Fibroblast of skin of scalp (primary cell): ENCODE measurements around the gene OS9.
A peak's percentile ranks its signal among the peaks of the same experiment; 100 is the strongest.

Source experiments
- DNase-seq: peaks from one replicate; pipeline ENCODE4 v3.0.0-alpha.2; 2013

The OS9 gene

DNA sequence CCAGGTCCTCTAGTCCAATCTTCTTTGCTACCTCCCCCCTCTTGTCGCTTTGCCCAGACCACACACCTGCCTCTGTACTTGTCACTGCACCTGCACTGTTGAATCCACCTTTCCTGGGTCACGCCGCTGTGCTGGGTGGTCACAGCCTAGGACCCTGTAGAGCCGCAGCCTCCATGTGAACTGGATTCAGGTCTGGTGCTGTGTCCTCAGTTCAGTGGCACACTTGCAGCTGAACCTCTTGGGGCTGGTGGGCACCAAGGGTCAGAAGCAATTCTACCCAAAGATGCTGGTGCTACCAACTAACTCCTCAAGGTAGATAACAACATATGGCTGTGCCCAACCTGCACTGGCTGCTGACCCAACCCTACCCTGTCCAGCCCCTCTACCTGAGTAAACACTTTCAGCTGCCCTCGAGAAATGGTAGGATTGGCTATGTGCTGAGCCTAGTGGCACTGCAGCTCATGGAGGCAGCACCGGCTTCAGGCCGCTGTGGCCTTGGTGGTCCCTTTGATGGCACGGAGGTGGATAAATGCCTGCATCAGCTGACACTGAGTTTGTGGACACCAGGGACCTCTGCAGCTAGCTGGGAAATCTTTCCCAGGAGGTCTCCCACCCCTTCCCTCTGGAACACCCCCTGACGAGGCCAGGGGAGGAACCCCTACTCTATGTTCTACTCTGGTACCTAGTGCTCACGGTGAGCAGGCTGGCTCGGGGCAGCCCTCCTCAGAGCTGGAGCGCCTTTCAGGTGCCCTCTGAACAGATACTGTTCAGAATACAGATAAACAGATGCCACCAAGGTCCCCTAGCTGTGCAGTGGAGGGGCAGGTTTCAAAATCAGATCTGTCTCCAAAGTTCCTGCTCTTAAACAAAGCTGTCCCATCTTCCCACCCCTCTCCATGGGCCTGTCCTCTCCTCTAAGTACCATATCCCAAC is 30.3 kb downstream of the OS9 start:
- no peak for DNase-seq

GRCh38 chr12:57724936-57725740 is 31.2 kb downstream of the OS9 start:
- DNase-seq, result no peak

DNA sequence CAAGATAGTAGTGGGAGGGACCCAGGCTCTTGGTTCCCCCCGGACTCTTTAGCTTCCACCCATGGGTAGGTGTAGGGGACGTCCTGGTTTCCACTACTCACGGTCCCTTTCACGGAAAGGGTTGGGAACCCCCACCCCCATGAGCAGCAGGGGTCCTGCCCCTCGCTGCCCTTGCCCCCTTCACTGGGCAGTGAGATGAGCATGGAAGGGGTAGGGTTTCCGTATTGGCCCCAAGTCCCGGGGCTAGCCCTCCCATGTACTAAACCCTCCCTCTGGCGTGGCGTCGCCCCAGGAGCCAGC is 31.9 kb downstream of the OS9 start:
- no peak for DNase-seq

DNA sequence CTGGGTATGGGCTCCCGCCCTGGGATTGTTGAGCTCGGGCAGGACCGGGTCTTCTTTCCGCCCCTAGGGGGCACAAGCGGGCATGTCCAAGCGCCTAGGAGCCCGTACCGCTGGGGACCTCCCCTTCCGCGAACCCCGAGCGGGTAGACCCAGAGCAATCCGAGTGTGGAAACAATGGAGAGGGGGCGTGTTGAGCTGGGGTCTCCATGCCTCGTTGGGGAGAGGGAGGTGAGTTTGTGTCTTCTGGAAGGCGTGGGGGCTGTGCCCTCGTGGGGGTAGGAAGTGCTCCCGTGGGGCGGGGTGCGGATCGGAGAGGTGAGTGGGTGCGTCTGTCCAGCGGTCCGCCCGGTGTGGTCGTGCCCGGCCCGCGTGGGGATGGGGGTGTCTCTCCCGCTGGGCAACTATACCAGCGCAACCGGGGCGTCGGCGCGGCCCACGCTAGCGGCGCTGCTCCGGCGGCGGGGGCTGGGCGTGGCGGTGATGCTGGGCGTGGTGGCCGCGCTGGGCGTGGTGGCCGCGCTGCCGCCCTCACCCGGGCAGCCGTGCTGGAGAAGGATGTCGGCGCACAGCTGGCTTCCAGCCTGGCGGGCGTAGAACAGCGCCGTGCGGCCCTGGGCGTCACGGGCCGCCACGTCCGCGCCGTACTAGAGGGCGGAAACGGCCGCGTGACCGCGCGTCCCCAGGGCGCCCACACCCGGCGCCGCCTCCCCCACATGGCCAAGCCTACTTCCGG is 32.4 kb downstream of the OS9 start:
- DNase-seq, result peak; percentile 90

GRCh38 chr12:57726884-57727757 is 33.2 kb downstream of the OS9 start:
- DNase-seq, result no peak

DNA sequence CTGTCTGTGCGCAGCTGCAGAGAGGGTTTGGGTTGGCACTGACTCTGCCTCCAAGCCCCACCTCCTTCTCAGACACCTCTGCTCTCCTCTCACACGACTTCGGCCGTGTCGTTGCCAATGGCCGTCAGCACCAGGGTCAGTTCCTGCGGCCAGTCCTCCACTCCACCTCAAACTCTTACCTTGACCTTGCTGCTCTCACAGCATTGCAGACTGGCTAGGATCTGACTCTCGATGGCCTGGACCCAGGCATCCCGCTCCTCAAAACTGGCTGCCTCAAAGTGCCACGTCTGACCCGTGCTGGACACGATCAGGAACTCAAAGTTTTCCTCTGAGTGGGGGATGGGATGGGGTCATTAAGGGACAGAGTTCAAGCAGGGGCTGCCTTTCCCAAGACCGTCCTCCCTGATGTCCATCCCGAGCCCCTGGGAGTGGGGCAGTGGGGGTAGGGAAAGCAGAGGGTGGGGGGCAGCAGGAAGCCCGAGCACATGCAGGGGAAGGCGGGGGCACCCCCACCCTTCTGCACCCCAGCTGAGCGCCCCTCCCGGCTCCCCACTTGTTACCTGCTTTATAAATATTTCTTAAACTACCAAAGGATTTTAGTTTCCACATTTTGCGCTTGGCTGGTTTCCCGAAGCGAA is 33.9 kb downstream of the OS9 start:
- no peak for DNase-seq

- no peak for DNase-seq
Observed at GRCh38 chr12:57729321-57729844, 35.5 kb downstream of the OS9 start.

DNA sequence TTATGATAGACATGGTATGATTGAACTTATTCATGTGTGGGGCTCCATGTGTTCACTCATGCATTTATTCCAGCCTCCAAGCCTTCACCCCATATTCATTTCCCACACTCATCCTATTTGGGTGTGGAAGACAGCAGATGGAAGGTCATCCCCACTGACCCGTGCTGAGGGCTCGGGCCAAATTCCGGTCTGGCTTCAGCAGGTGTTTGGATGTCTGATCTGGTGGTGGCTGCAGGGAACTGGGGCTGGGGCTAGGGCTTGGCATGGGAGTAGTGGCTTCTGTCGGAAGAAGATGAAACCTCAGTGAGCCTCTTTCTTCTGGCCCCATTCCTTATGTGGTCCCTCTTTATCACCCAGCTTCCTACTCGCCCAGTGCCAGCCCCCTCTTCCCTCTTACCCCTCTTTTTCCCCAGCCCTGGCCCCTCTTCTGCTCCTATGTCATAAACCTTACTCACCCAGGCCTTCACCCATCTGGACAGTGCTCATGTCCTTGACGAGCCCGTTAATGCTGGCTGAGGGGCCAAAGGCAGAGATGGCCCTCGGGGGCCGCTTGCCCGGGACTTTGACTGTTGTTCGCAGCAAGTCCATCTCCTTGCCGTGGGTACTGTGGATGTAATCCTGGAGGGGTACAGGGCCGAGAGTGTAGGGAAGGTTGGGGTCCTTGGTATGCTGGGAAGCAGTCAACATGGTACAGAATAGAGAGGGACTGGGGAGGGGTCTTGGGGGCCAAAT is 36.6 kb downstream of the OS9 start:
- no peak for DNase-seq

GRCh38 chr12:57731411-57732080 is 37.6 kb downstream of the OS9 start:
- no peak for DNase-seq

DNA sequence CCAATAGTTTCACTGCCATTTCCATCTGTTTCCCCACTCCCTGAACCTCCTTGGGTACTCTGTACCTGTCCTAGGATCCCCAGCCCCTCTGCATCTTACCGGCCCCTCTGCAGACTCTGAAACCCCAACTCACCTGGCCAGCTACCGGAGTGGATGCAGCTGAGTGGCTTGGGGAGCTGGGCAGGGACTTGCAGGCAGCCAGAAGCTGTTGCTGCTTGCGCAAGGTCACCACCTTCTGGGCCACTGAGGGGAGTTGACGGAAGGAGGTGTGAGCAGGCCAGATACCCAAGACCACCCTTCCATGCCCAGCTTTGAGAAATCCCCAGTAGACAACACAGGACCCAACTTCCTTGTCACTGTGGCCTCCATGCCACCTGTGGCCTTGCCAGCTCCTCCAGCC is 38.3 kb downstream of the OS9 start:
- DNase-seq, result no peak

DNA sequence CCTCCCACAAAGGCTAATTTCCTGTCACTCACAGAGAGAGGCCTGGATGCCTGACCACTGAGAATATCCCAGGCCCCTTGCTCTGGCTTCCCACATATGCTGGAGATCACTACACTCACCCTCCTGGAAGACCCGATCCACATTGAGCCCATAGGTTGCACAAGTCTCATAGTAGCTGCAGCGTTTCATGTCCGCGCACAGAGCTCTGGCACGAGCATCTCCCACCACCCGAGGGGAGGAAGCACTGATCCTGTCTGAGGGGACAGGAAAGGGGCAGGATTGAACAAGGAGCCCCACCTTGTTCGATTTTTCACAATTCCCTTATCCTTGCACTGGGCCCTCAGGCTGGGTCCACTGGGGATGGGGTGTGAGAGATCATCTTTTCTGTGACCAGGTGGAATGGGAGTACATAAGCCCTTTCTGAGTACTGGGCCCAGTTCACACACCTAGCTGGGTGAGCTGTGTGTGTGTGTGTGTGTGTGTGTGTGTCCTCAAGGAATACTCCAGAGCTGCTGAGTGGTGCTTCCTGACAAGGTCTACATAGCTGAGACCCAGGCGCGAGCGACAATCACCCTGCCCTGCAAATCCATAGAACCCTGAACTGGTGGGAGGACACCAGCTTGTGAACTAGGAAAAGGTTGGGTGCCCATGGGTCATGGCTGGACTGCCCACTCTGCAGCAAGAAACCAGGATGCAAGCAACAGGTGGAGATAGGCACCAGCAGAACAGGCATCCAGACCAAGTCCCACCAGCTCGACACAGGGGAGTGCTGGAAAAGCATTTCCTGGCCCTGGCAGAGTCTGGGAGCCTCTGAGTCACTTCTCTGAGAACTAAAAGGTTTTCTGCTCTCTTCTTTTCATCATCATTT is 39.0 kb downstream of the OS9 start:
- DNase-seq, result no peak

DNA sequence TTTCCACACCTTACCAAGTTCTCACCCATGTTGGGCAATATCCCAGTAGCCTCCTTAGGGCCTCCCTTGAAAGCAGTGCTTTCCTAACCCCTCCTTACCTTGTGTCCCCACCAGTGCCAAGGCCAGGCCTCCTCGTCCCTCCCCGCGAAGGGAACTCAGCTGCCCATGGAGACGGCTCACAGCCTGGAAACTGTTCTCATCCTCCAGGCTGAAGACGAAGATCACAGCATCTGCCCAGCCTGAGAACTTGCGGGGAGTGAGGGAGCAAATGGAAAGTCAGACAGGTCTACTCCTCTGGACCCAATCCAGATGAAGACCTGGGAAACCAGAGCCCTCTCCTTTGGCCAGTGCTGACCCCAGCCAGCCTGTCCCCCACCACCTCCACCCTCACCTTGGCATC is 40.0 kb downstream of the OS9 start:
- DNase-seq, result no peak

DNA sequence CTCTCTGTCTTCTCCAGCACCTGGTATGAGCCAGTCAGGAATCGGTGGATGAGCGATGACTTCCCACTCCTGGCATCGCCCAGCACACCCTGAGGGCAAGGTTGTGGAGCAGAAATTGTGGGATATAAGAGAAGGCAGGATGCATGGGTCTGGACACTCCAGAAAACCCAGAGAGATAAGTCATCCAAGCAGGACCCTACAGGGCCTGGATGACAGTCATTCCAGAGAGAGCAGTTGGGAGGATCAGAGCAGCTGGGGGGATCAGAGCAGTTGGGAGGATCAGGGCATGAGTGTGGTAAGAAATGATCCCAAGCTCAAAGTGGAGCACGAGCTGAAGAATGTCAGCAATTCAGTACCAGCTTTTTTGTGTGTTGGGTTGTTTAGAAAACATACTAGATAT is 40.7 kb downstream of the OS9 start:
- DNase-seq, result peak; percentile 45

- no peak for DNase-seq
Observed at GRCh38 chr12:57735198-57735855, 41.4 kb downstream of the OS9 start.

DNA sequence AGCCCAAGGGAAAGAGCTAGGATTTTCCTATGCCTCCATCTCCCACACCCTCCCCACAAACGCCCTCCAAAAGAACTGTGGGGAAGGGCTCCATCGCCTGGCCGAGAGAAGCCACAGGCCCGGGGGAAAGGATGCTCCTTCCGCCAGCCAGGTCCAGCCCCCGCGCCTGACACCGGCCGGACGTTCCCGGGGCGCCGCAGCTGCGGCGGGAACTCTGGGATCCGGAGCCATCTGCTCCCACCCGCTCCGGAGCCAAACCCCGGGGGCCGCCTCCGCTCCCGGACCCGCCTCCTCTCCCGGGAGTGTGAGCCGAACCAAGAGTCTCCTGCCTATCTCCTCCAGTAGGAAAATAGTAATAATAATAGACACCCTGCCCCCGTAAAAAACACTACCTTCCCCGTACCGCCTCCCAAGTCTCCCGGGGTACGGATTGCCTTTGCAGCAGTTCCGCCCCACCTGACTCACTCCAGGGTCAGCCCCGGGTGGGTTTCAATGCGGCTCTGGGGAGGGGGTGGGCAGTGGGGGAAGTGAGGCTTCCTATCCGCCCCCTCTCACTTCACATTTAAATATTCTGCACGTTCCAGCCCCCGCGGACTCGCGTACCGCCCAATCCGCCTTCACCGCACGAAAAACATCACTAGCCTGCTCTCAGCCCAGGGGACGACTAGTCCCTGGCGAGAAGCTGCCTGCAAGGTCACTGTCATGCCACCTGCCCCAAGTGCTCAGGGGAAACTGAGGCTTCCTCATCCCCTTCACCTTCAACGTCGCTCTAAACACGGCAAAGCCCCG is 42.2 kb downstream of the OS9 start:
- DNase-seq, result peak; percentile 36

GRCh38 chr12:57736741-57737466 is 43.0 kb downstream of the OS9 start:
- DNase-seq, result no peak
